HG03442 (cell line): ENCODE measurements around the gene NMBR.
"Not testable (repeated sequence)": the region's sequence is repeated elsewhere in the genome, so short reads cannot be mapped to it uniquely, and the experiment has no call there.

Experiments used
- ATAC-seq: cut with Tn5 transposase; IDR thresholded peaks from one replicate; pipeline ENCODE4 v1.9.1; 2021; ENCODE audit warnings: mild to moderate bottlenecking, moderate library complexity; ENCODE audit not compliant: unreplicated experiment

NMBR gene

GRCh38 chr6:142155895-142156757 is 9.2 kb upstream of the NMBR start:
- ATAC-seq: peak; percentile 48

GRCh38 chr6:142155091-142155490 is 8.2 kb upstream of the NMBR start:
- no peak for ATAC-seq

GRCh38 chr6:142154336-142154735 is 7.4 kb upstream of the NMBR start:
- ATAC-seq: no peak

GRCh38 chr6:142153196-142153595 is 6.3 kb upstream of the NMBR start:
- ATAC-seq: no peak

GRCh38 chr6:142152746-142153145 is 5.8 kb upstream of the NMBR start:
- ATAC-seq: no peak

GRCh38 chr6:142141531-142141930 is 5.4 kb downstream of the NMBR start:
- ATAC-seq: not testable (repeated sequence)

GRCh38 chr6:142138876-142139275 is 8.0 kb downstream of the NMBR start:
- ATAC-seq: no peak

GRCh38 chr6:142132625-142133024 is 14.3 kb downstream of the NMBR start, which contains the start of gene GJE1:
GJE1 (plus strand) TSS chr6:142132925; CDS start chr6:142133159, 234 bp downstream.
- no peak for ATAC-seq

GRCh38 chr6:142130814-142131213 is 16.1 kb downstream of the NMBR start:
- no peak for ATAC-seq

- no peak for ATAC-seq
Observed at GRCh38 chr6:142121342-142121741, 25.6 kb downstream of the NMBR start.

- no peak for ATAC-seq
Observed at GRCh38 chr6:142118925-142119324, 28.0 kb downstream of the NMBR start.

GRCh38 chr6:142118328-142118727 is 28.6 kb downstream of the NMBR start:
- ATAC-seq: no peak

- no peak for ATAC-seq
Observed at GRCh38 chr6:142117366-142117765, 29.6 kb downstream of the NMBR start.

- ATAC-seq: peak; percentile 60
Observed at GRCh38 chr6:142112451-142113061, 34.4 kb downstream of the NMBR start.

GRCh38 chr6:142110820-142111219 is 36.1 kb downstream of the NMBR start:
- not testable (repeated sequence) for ATAC-seq

GRCh38 chr6:142104820-142105219 is 42.1 kb downstream of the NMBR start:
- ATAC-seq: not testable (repeated sequence)

GRCh38 chr6:142088858-142089216 is 58.1 kb downstream of the NMBR start:
- ATAC-seq: no peak

- no peak for ATAC-seq
Observed at GRCh38 chr6:142087950-142088857, 58.7 kb downstream of the NMBR start.

- no peak for ATAC-seq
Observed at GRCh38 chr6:142079130-142079529, 67.8 kb downstream of the NMBR start.

- no peak for ATAC-seq
Observed at GRCh38 chr6:142075516-142076101, 71.3 kb downstream of the NMBR start.

- no peak for ATAC-seq
Observed at GRCh38 chr6:142074516-142074915, 72.4 kb downstream of the NMBR start.
